Measurements from ENCODE around the gene SYNRG.
"Not testable (repeated sequence)": the region's sequence is repeated elsewhere in the genome, so short reads cannot be mapped to it uniquely, and the experiment has no call there.

Gene SYNRG

GRCh38 chr17:37516127-37516571 lies 93.1 kb downstream of the SYNRG start:
- Histone ChIP-seq H3K4me1 (ENCODE audit: control insufficient read depth, insufficient read depth, low read length) (no peaks in the 10 kb centered on the region), H3K4me3 (ENCODE audit: low read depth, low read length) (no peak overlapping the region), H3K27me3 (ENCODE audit: control insufficient read depth, insufficient read depth, low read length) (no peaks in the 10 kb centered on the region), H3K36me3 (ENCODE audit: control insufficient read depth, insufficient read depth, low read length) (peaks cover 60% of the 10 kb centered on the region), H3K27ac (ENCODE audit: low read depth, low read length) (no peak overlapping the region), H3K9me3 (ENCODE audit: control insufficient read depth, insufficient read depth, low read length) (no peaks in the 10 kb centered on the region), H3K9ac (ENCODE audit: low read depth, low read length) (no peak overlapping the region)

DNA sequence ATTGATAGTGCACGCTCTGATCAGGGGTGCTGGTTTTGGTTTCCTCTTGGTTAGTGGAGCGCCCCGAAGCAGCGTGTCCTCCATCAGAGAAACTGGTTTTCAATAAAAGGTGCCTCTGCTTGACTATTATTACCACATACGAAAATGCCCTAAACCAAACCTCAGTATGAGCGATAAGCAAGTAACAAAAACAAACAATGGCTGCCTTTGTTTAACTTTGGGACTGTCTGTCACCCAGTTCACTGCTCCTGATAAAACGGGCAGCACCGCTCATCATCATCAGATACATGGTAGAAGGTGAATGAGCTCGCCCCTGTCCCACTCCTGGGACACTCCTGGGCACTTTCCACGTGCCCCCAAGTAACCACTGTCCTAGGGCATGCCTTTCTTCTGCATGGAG lies 95.5 kb downstream of the SYNRG start:
- Histone ChIP-seq H3K9ac (ENCODE audit: low read depth, low read length) (no peak overlapping the region), H3K9me3 (ENCODE audit: control insufficient read depth, insufficient read depth, low read length) (no peaks in the 10 kb centered on the region), H3K4me3 (ENCODE audit: low read depth, low read length) (no peak overlapping the region), H3K27me3 (ENCODE audit: control insufficient read depth, insufficient read depth, low read length) (no peaks in the 10 kb centered on the region), H3K27ac (ENCODE audit: low read depth, low read length) (no peak overlapping the region), H3K36me3 (ENCODE audit: control insufficient read depth, insufficient read depth, low read length) (peaks cover 41% of the 10 kb centered on the region), H3K4me1 (ENCODE audit: control insufficient read depth, insufficient read depth, low read length) (no peaks in the 10 kb centered on the region)

GRCh38 chr17:37512442-37513068 lies 96.7 kb downstream of the SYNRG start:
- H3K9me3 ChIP-seq (ENCODE audit: control insufficient read depth, insufficient read depth, low read length), result no peaks in the 10 kb centered on the region
- H3K27ac ChIP-seq (ENCODE audit: low read depth, low read length), result no peak overlapping the region
- peaks cover 29% of the 10 kb centered on the region for H3K36me3 ChIP-seq (ENCODE audit: control insufficient read depth, insufficient read depth, low read length)
- no peaks in the 10 kb centered on the region for H3K27me3 ChIP-seq (ENCODE audit: control insufficient read depth, insufficient read depth, low read length)
- no peak overlapping the region for H3K9ac ChIP-seq (ENCODE audit: low read depth, low read length)
- no peaks in the 10 kb centered on the region for H3K4me1 ChIP-seq (ENCODE audit: control insufficient read depth, insufficient read depth, low read length)
- no peak overlapping the region for H3K4me3 ChIP-seq (ENCODE audit: low read depth, low read length)

DNA sequence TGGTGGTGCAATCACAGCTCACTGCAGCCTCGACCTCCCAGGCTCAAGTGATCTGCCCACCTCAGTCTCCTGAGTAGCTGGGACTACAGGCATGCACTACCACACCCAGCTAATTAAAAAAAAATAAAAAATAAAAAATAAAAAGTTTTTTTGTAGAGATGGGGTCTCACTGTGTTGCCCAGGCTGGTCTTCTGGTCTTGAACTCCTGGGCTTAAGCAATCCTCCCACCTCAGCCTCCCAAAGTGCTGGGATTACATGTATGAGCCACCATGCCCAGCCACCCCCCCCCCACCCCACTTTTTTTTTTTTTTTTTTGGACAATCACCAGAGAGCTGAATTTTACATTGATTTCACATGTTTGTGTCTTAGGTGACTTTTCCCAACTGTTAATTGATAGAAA lies 97.6 kb downstream of the SYNRG start:
- H3K9me3 ChIP-seq (ENCODE audit: control insufficient read depth, insufficient read depth, low read length); H3K27ac ChIP-seq (ENCODE audit: low read depth, low read length); H3K27me3 ChIP-seq (ENCODE audit: control insufficient read depth, insufficient read depth, low read length); H3K4me1 ChIP-seq (ENCODE audit: control insufficient read depth, insufficient read depth, low read length); H3K4me3 ChIP-seq (ENCODE audit: low read depth, low read length); H3K9ac ChIP-seq (ENCODE audit: low read depth, low read length): not testable (repeated sequence)
- H3K36me3 ChIP-seq (ENCODE audit: control insufficient read depth, insufficient read depth, low read length), result peaks cover 24% of the 10 kb centered on the region

DNA sequence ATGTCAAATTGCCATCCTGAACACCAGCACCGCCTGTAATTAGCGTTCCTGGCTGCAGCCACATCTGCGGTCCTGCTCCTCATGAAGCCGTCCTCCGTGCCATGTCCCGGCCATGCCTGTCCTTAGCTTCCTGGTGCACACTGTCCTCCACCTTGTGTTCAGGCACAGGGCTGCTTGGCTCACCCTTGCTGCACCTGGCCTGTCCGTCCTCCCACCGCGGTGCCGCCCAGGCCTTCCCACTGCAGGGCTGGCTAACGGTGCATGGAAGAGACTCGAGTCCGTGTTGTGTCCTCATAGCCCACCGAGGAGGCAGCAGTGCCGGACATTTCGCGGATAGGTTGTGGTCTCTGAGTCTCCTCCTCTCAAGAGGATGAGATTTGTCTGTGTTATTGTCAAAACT lies 99.2 kb downstream of the SYNRG start:
- Histone ChIP-seq H3K27me3 (ENCODE audit: control insufficient read depth, insufficient read depth, low read length) (no peaks in the 10 kb centered on the region), H3K36me3 (ENCODE audit: control insufficient read depth, insufficient read depth, low read length) (peaks cover 21% of the 10 kb centered on the region), H3K9me3 (ENCODE audit: control insufficient read depth, insufficient read depth, low read length) (no peaks in the 10 kb centered on the region), H3K4me1 (ENCODE audit: control insufficient read depth, insufficient read depth, low read length) (peaks cover 3% of the 10 kb centered on the region; the same call in 1 of the 2 replicates), H3K9ac (ENCODE audit: low read depth, low read length) (no peak overlapping the region), H3K27ac (ENCODE audit: low read depth, low read length) (no peak overlapping the region), H3K4me3 (ENCODE audit: low read depth, low read length) (no peak overlapping the region)

DNA sequence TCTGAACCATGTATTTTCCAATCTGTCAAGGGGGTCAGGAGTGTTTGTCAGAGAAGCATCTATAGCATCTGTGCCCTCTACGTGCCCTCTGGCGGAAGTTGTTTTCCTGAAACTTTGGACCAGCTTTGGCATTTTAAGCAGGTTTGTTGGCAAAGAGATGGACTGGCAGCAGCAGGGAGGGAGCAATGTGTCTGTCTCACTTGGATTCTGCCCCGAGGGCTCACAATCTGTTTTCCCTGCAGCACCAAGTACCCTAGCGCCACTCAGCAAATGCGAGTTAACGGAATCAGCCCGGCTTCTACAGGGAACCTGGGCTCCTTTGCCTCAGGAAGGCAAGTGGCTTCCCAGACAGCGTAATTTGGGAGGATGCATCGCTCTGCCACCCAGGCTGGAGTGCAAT lies 102.1 kb downstream of the SYNRG start:
- H3K27me3 ChIP-seq (ENCODE audit: control insufficient read depth, insufficient read depth, low read length), result no peaks in the 10 kb centered on the region
- H3K36me3 ChIP-seq (ENCODE audit: control insufficient read depth, insufficient read depth, low read length), result peaks cover 2% of the 10 kb centered on the region
- H3K4me3 ChIP-seq (ENCODE audit: low read depth, low read length), result no peak overlapping the region
- no peak overlapping the region for H3K9ac ChIP-seq (ENCODE audit: low read depth, low read length)
- H3K4me1 ChIP-seq (ENCODE audit: control insufficient read depth, insufficient read depth, low read length), result peaks cover 3% of the 10 kb centered on the region; the same call in 1 of the 2 replicates
- no peak overlapping the region for H3K27ac ChIP-seq (ENCODE audit: low read depth, low read length)
- no peaks in the 10 kb centered on the region for H3K9me3 ChIP-seq (ENCODE audit: control insufficient read depth, insufficient read depth, low read length)

DNA sequence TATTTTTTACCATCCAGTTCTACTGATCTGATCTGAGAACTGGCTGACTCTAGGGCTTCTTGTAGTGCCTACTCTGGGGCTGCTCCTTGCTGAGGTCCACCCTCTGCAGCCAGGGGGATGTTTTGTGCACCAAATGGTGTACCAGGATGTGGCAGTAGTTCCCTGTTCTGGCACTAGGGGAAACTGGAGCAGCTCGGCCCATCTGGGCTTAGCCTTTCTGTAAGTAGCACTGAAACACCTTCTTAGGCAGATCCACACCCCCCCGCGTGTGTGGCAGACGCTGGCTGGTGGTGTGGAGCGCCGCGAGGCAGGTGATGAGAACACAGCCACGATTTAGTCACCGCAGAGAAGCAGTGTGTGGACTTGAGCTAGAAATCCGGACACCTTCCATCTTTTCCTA lies 102.5 kb downstream of the SYNRG start:
- Histone ChIP-seq H3K27ac (ENCODE audit: low read depth, low read length) (no peak overlapping the region), H3K9me3 (ENCODE audit: control insufficient read depth, insufficient read depth, low read length) (no peaks in the 10 kb centered on the region), H3K9ac (ENCODE audit: low read depth, low read length) (no peak overlapping the region), H3K36me3 (ENCODE audit: control insufficient read depth, insufficient read depth, low read length) (no peaks in the 10 kb centered on the region), H3K4me3 (ENCODE audit: low read depth, low read length) (no peak overlapping the region), H3K27me3 (ENCODE audit: control insufficient read depth, insufficient read depth, low read length) (no peaks in the 10 kb centered on the region), H3K4me1 (ENCODE audit: control insufficient read depth, insufficient read depth, low read length) (peaks cover 3% of the 10 kb centered on the region; the same call in 1 of the 2 replicates)

DNA sequence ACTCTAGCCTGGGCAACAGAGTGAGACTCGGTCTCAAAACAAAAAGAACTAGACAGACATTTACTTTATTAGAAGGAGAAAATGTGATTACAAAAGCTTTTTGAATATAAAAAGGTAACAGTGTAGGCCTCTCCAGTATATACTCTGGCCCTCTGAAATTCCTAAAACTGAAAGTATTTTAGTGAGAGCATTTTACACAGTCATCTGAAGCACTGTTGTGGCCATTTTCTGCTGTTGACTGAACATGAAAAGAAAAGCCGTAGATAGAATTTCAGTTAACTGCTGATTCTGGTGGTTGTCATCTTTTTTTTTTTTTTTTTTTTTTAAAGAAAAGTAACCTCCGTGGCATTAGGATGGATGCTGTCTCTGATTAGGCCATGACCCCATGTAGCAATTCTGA lies 103.9 kb downstream of the SYNRG start:
- H3K36me3 ChIP-seq (ENCODE audit: control insufficient read depth, insufficient read depth, low read length), result no peaks in the 10 kb centered on the region
- H3K27ac ChIP-seq (ENCODE audit: low read depth, low read length), result no peak overlapping the region
- H3K27me3 ChIP-seq (ENCODE audit: control insufficient read depth, insufficient read depth, low read length), result no peaks in the 10 kb centered on the region
- H3K9me3 ChIP-seq (ENCODE audit: control insufficient read depth, insufficient read depth, low read length), result no peaks in the 10 kb centered on the region
- H3K4me3 ChIP-seq (ENCODE audit: low read depth, low read length), result no peak overlapping the region
- no peak overlapping the region for H3K9ac ChIP-seq (ENCODE audit: low read depth, low read length)
- H3K4me1 ChIP-seq (ENCODE audit: control insufficient read depth, insufficient read depth, low read length), result peaks cover 3% of the 10 kb centered on the region; the same call in 1 of the 2 replicates

GRCh38 chr17:37503148-37503547 lies 106.1 kb downstream of the SYNRG start:
- peaks cover 3% of the 10 kb centered on the region; the same call in 1 of the 2 replicates for H3K4me1 ChIP-seq (ENCODE audit: control insufficient read depth, insufficient read depth, low read length)
- H3K27me3 ChIP-seq (ENCODE audit: control insufficient read depth, insufficient read depth, low read length), result no peaks in the 10 kb centered on the region
- no peak overlapping the region for H3K27ac ChIP-seq (ENCODE audit: low read depth, low read length)
- no peak overlapping the region for H3K4me3 ChIP-seq (ENCODE audit: low read depth, low read length)
- H3K9ac ChIP-seq (ENCODE audit: low read depth, low read length), result no peak overlapping the region
- no peaks in the 10 kb centered on the region for H3K9me3 ChIP-seq (ENCODE audit: control insufficient read depth, insufficient read depth, low read length)
- H3K36me3 ChIP-seq (ENCODE audit: control insufficient read depth, insufficient read depth, low read length), result no peaks in the 10 kb centered on the region

GRCh38 chr17:37502009-37502936 lies 106.9 kb downstream of the SYNRG start:
- H3K9ac ChIP-seq (ENCODE audit: low read depth, low read length), result no peak overlapping the region
- H3K36me3 ChIP-seq (ENCODE audit: control insufficient read depth, insufficient read depth, low read length), result no peaks in the 10 kb centered on the region
- H3K4me3 ChIP-seq (ENCODE audit: low read depth, low read length), result no peak overlapping the region
- H3K27ac ChIP-seq (ENCODE audit: low read depth, low read length), result no peak overlapping the region
- no peaks in the 10 kb centered on the region for H3K27me3 ChIP-seq (ENCODE audit: control insufficient read depth, insufficient read depth, low read length)
- no peaks in the 10 kb centered on the region for H3K9me3 ChIP-seq (ENCODE audit: control insufficient read depth, insufficient read depth, low read length)
- peaks cover 3% of the 10 kb centered on the region; the same call in 1 of the 2 replicates for H3K4me1 ChIP-seq (ENCODE audit: control insufficient read depth, insufficient read depth, low read length)

GRCh38 chr17:37500378-37500777 lies 108.8 kb downstream of the SYNRG start:
- Histone ChIP-seq H3K27ac (ENCODE audit: low read depth, low read length) (no peak overlapping the region), H3K9me3 (ENCODE audit: control insufficient read depth, insufficient read depth, low read length) (no peaks in the 10 kb centered on the region), H3K36me3 (ENCODE audit: control insufficient read depth, insufficient read depth, low read length) (no peaks in the 10 kb centered on the region), H3K4me1 (ENCODE audit: control insufficient read depth, insufficient read depth, low read length) (peaks cover under 1% of the 10 kb centered on the region), H3K9ac (ENCODE audit: low read depth, low read length) (no peak overlapping the region), H3K4me3 (ENCODE audit: low read depth, low read length) (no peak overlapping the region), H3K27me3 (ENCODE audit: control insufficient read depth, insufficient read depth, low read length) (no peaks in the 10 kb centered on the region)

Measured in HUES48 (cell line).